H54 (cell line): ENCODE data around the gene ABCB10.
"Not testable (repeated sequence)": the region's sequence is repeated elsewhere in the genome, so short reads cannot be mapped to it uniquely, and the experiment has no call there.

Source experiments
- DNase-seq: peaks from one replicate; pipeline ENCODE4 v3.0.0; 2011; ENCODE audit warnings: low spot score, mixed read lengths; ENCODE audit not compliant: insufficient read length
- FAIRE-seq: peaks from 3 replicates; lab custom pipeline; 2011; peaks lifted over from hg19 to GRCh38; lab: Jason Lieb, UNC
- POLR2A ChIP-seq: IDR thresholded peaks from 2 replicates; pipeline ENCODE4 v1.6.1; 2011; ENCODE audit warnings: low read depth, mild to moderate bottlenecking, low read length

Gene ABCB10

GRCh38 chr1:229507502-229507901 lies 51.0 kb downstream of the ABCB10 start:
- TF ChIP-seq POLR2A: no peak
- no peak for DNase-seq
- FAIRE-seq: no peak

GRCh38 chr1:229506633-229507032 lies 51.9 kb downstream of the ABCB10 start:
- DNase-seq: no peak
- FAIRE-seq: no peak
- TF ChIP-seq POLR2A: no peak

- no peak for TF ChIP-seq POLR2A
- FAIRE-seq (no peak), DNase-seq (no peak)
Observed at GRCh38 chr1:229495782-229496181, 62.7 kb downstream of the ABCB10 start.

GRCh38 chr1:229487181-229487580 lies 71.3 kb downstream of the ABCB10 start:
- no peak for DNase-seq
- FAIRE-seq: no peak
- TF ChIP-seq POLR2A: no peak

GRCh38 chr1:229485318-229485717 lies 73.2 kb downstream of the ABCB10 start:
- no peak for DNase-seq
- no peak for TF ChIP-seq POLR2A
- FAIRE-seq: no peak

GRCh38 chr1:229482511-229482910 lies 76.0 kb downstream of the ABCB10 start:
- DNase-seq (no peak), FAIRE-seq (no peak)
- TF ChIP-seq POLR2A: no peak

- FAIRE-seq (no peak), DNase-seq (no peak)
- no peak for TF ChIP-seq POLR2A
Observed at GRCh38 chr1:229480495-229480894, 78.0 kb downstream of the ABCB10 start.

GRCh38 chr1:229479660-229480399 lies 78.7 kb downstream of the ABCB10 start:
- FAIRE-seq: no peak
- DNase-seq: no peak
- TF ChIP-seq POLR2A: no peak

GRCh38 chr1:229478852-229479251 lies 79.7 kb downstream of the ABCB10 start:
- DNase-seq (no peak), FAIRE-seq (no peak)
- TF ChIP-seq POLR2A: no peak

- not testable (repeated sequence) for DNase-seq, FAIRE-seq
Observed at GRCh38 chr1:229475859-229476258, 82.6 kb downstream of the ABCB10 start.

GRCh38 chr1:229474509-229474908 lies 84.0 kb downstream of the ABCB10 start:
- TF ChIP-seq POLR2A: no peak
- FAIRE-seq (no peak), DNase-seq (no peak)

GRCh38 chr1:229471175-229471574 lies 87.3 kb downstream of the ABCB10 start:
- no peak for TF ChIP-seq POLR2A
- no peak for FAIRE-seq
- DNase-seq: no peak

GRCh38 chr1:229470406-229471043 lies 88.0 kb downstream of the ABCB10 start:
- TF ChIP-seq POLR2A: no peak
- DNase-seq (no peak), FAIRE-seq (no peak)

- FAIRE-seq (no peak), DNase-seq (no peak)
- no peak for TF ChIP-seq POLR2A
Observed at GRCh38 chr1:229466887-229467286, 91.6 kb downstream of the ABCB10 start.
